Thyroid gland (tissue), 4 donors: ENCODE data around the gene CBLB.

Experiments used
- POLR2A ChIP-seq, 2 donors: fragments of 450-650 bp; IDR thresholded peaks; one replicate each; pipeline ENCODE4 v1.6.1; 2017; ENCODE audit warnings: antibody characterized with exemption in 2 of 2, mild to moderate bottlenecking in 2 of 2, moderate library complexity in 1 of 2
- TF ChIP-seq, protein P1 (sequence below), 6 experiments: fragments of 200-600 bp in 3 of 6; fragments of 450-650 bp in 3 of 6; sonication (generic) in 3 of 6; IDR thresholded peaks; one replicate each; pipeline ENCODE4 v1.5.1; 2016 to 2019; ENCODE audit warnings: antibody characterized with exemption in 6 of 6, mild to moderate bottlenecking in 2 of 6, inconsistent platforms in 1 of 6, moderate library complexity in 1 of 6

DNA sequence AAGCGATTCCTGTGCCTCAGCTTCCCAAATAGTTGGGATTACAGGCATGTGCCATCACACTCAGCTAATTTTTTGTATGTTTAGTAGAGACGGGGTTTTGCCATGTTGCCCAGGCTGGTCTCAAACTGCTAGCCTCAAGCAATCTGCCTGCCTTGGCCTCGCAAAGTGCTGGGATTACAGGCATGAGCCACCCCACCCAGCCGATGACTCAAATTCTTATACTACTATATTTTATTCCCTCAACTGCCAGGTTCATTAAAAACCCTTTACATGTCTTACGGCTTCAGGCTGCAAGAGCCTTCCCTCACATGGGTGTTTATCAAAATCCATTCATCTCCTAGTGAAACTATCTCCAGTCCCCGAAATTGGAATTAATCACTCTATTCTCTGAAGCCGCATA is 63.4 kb downstream of the CBLB start:
- TF ChIP-seq, protein P1, sequence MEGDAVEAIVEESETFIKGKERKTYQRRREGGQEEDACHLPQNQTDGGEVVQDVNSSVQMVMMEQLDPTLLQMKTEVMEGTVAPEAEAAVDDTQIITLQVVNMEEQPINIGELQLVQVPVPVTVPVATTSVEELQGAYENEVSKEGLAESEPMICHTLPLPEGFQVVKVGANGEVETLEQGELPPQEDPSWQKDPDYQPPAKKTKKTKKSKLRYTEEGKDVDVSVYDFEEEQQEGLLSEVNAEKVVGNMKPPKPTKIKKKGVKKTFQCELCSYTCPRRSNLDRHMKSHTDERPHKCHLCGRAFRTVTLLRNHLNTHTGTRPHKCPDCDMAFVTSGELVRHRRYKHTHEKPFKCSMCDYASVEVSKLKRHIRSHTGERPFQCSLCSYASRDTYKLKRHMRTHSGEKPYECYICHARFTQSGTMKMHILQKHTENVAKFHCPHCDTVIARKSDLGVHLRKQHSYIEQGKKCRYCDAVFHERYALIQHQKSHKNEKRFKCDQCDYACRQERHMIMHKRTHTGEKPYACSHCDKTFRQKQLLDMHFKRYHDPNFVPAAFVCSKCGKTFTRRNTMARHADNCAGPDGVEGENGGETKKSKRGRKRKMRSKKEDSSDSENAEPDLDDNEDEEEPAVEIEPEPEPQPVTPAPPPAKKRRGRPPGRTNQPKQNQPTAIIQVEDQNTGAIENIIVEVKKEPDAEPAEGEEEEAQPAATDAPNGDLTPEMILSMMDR (IDR thresholded peaks at IDR 0.05): no peak
- no peak for TF ChIP-seq POLR2A (IDR thresholded peaks at IDR 0.05)
